ENCODE measurements around the gene CEP164. TPM values are rescaled to one million over a fixed set of nuclear protein-coding genes. Genes with fewer than 3 reads are reported as not detected.

CEP164 gene
- total RNA-seq, 1 experiment from 2014 or later: 43.7 TPM

GRCh38 chr11:117437791-117438130 lies 110.1 kb downstream of the CEP164 start:
- no TSS peak for BruUV-seq (replicated peaks)
- ATAC-seq: no peak
- Histone ChIP-seq H2AFZ (ENCODE audit: low read length) (no peak overlapping the region), H3K9ac (ENCODE audit: low read length) (no peak overlapping the region), H3K36me3 (ENCODE audit: low read depth, low read length) (no peaks in the 10 kb centered on the region), H4K20me1 (ENCODE audit: low read length) (no peaks in the 10 kb centered on the region), H3F3A (ENCODE audit: low read length, unreplicated experiment) (no peaks in the 10 kb centered on the region), H3K4me3 (ENCODE audit: low read length) (no peak overlapping the region), H3K4me2 (ENCODE audit: low read length) (no peak overlapping the region), H3K27ac (ENCODE audit: low read length) (no peak overlapping the region), H3K9me2 (replicated peaks; ENCODE audit: low read length) (no peaks in the 10 kb centered on the region), H3K4me1 (ENCODE audit: insufficient read depth, low read length) (no peaks in the 10 kb centered on the region), H3K9me3 (ENCODE audit: low read length) (no peaks in the 10 kb centered on the region), H3K79me2 (ENCODE audit: low read length) (no peaks in the 10 kb centered on the region), H3K27me3 (ENCODE audit: low read length) (peaks cover 68% of the 10 kb centered on the region)
- CTCF ChIA-PET: no interaction called here
- intact Hi-C loops (cut with micrococcal nuclease): no loop called here
- POLR2A ChIA-PET (ENCODE audit: unreplicated experiment): no interaction called here
- TF ChIP-seq EZH2phosphoT487 (IDR thresholded peaks at IDR 0.05; ENCODE audit: borderline replicate concordance, low read length) (no peak), EZH2 (IDR thresholded peaks at IDR 0.05; ENCODE audit: low read length, unreplicated experiment) (no peak)
- TF ChIP-seq, protein P1, sequence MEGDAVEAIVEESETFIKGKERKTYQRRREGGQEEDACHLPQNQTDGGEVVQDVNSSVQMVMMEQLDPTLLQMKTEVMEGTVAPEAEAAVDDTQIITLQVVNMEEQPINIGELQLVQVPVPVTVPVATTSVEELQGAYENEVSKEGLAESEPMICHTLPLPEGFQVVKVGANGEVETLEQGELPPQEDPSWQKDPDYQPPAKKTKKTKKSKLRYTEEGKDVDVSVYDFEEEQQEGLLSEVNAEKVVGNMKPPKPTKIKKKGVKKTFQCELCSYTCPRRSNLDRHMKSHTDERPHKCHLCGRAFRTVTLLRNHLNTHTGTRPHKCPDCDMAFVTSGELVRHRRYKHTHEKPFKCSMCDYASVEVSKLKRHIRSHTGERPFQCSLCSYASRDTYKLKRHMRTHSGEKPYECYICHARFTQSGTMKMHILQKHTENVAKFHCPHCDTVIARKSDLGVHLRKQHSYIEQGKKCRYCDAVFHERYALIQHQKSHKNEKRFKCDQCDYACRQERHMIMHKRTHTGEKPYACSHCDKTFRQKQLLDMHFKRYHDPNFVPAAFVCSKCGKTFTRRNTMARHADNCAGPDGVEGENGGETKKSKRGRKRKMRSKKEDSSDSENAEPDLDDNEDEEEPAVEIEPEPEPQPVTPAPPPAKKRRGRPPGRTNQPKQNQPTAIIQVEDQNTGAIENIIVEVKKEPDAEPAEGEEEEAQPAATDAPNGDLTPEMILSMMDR (conservative IDR thresholded peaks at IDR 0.05; ENCODE audit: low read depth, low read length): no peak
- no peak for DNase-seq

GRCh38 chr11:117438371-117439000 lies 110.8 kb downstream of the CEP164 start:
- TF ChIP-seq, protein P1 (conservative IDR thresholded peaks at IDR 0.05; ENCODE audit: low read depth, low read length): no peak
- TF ChIP-seq EZH2 (IDR thresholded peaks at IDR 0.05; ENCODE audit: low read length, unreplicated experiment) (no peak), EZH2phosphoT487 (IDR thresholded peaks at IDR 0.05; ENCODE audit: borderline replicate concordance, low read length) (no peak)
- no peak overlapping the region for H3K4me2 ChIP-seq (ENCODE audit: low read length)
- DNase-seq: no peak
- H3K27me3 ChIP-seq (ENCODE audit: low read length): peaks cover 72% of the 10 kb centered on the region
- no peaks in the 10 kb centered on the region for H3K9me3 ChIP-seq (ENCODE audit: low read length)
- no peak for ATAC-seq
- H3K9ac ChIP-seq (ENCODE audit: low read length): no peak overlapping the region
- H3K27ac ChIP-seq (ENCODE audit: low read length): no peak overlapping the region
- H3K4me1 ChIP-seq (ENCODE audit: insufficient read depth, low read length): no peaks in the 10 kb centered on the region
- intact Hi-C loops (cut with micrococcal nuclease): no loop called here
- BruUV-seq (replicated peaks): no TSS peak
- no peaks in the 10 kb centered on the region for H3K36me3 ChIP-seq (ENCODE audit: low read depth, low read length)
- ChIA-PET POLR2A (ENCODE audit: unreplicated experiment) (no interaction called here), CTCF (no interaction called here)
- no peaks in the 10 kb centered on the region for H4K20me1 ChIP-seq (ENCODE audit: low read length)
- no peaks in the 10 kb centered on the region for H3K79me2 ChIP-seq (ENCODE audit: low read length)
- H3K4me3 ChIP-seq (ENCODE audit: low read length): no peak overlapping the region
- no peaks in the 10 kb centered on the region for H3K9me2 ChIP-seq (replicated peaks; ENCODE audit: low read length)
- H2AFZ ChIP-seq (ENCODE audit: low read length): no peak overlapping the region
- H3F3A ChIP-seq (ENCODE audit: low read length, unreplicated experiment): no peaks in the 10 kb centered on the region

- intact Hi-C loops (cut with micrococcal nuclease): no loop called here
- Histone ChIP-seq H3K9ac (ENCODE audit: low read length) (no peak overlapping the region), H3F3A (ENCODE audit: low read length, unreplicated experiment) (no peaks in the 10 kb centered on the region), H3K4me1 (ENCODE audit: insufficient read depth, low read length) (no peaks in the 10 kb centered on the region), H3K4me3 (ENCODE audit: low read length) (no peak overlapping the region), H3K9me3 (ENCODE audit: low read length) (no peaks in the 10 kb centered on the region), H3K9me2 (replicated peaks; ENCODE audit: low read length) (no peaks in the 10 kb centered on the region), H2AFZ (ENCODE audit: low read length) (no peak overlapping the region), H3K36me3 (ENCODE audit: low read depth, low read length) (no peaks in the 10 kb centered on the region), H4K20me1 (ENCODE audit: low read length) (no peaks in the 10 kb centered on the region), H3K4me2 (ENCODE audit: low read length) (no peak overlapping the region), H3K27me3 (ENCODE audit: low read length) (peaks cover 80% of the 10 kb centered on the region), H3K79me2 (ENCODE audit: low read length) (no peaks in the 10 kb centered on the region), H3K27ac (ENCODE audit: low read length) (no peak overlapping the region)
- ChIA-PET CTCF (no interaction called here), POLR2A (ENCODE audit: unreplicated experiment) (no interaction called here)
- no peak for ATAC-seq
- BruUV-seq (replicated peaks): no TSS peak
- TF ChIP-seq, protein P1 (conservative IDR thresholded peaks at IDR 0.05; ENCODE audit: low read depth, low read length): no peak
- TF ChIP-seq EZH2phosphoT487 (IDR thresholded peaks at IDR 0.05; ENCODE audit: borderline replicate concordance, low read length) (no peak), EZH2 (IDR thresholded peaks at IDR 0.05; ENCODE audit: low read length, unreplicated experiment) (no peak)
- DNase-seq: no peak
These were observed 111.6 kb downstream of the CEP164 start for GRCh38 chr11:117439256-117439655.

All from PC-3 (cell line).